Measurements from ENCODE around the gene BCL2L11. TPM values are rescaled to one million over a fixed set of nuclear protein-coding genes. Genes with fewer than 3 reads are reported as not detected.

The BCL2L11 gene
- total and polyA plus RNA-seq, 9 of the 15 experiments (the other 6 are each of a cell fraction or from before 2014, with no cell fraction given): 2.2 to 18.8 (median 5.0) TPM

DNA sequence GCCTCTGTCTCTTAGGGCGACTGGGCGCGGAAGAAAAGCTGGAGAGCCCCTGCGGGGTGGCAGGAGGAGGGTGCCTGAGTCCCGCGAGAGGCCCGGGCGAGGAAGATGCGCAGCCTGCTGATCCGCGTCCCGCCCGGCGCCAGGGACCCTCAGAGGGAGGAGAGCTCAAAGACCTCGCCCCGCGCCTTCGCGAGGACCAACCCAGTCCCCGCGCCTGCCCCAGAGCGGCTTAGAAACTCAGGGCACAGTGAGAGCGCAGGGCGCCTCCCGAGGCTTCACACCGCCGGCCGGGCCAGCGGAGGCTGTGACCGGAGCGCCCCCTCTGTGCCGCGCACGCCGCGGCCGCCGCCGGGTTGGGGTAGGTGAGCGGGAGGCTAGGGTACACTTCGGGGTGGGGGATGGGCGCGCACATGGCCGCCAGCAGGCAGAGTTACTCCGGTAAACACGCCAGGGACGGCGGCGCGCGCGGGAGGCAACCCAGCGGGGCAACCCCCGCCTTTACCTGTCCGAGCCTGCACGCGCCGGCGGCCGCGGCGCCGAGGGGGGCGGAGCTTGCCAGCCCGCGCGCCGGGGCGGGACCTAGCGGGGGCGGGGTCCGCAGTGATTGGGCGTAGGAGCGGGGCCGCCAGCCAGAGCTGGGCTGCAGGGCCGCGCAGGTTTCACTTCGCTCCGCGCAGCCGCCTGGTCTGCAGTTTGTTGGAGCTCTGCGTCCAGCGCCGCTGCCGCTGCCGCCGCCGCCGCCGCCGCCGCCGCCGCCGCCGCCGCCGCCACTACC is at the start of gene BCL2L11 (continued):
- no peak for TF ChIP-seq MYBL2 (IDR thresholded peaks at IDR 0.05; ENCODE audit: low read depth)
- no peak for TF ChIP-seq MYBL2 (CRISPR knock-in tag; IDR thresholded peaks at IDR 0.05; ENCODE audit: borderline replicate concordance)
- no peak for TF ChIP-seq SRSF9 (IDR thresholded peaks at IDR 0.05; ENCODE audit: borderline replicate concordance, low read depth, low read length)
- peak; percentile 83 for TF ChIP-seq KDM5B (IDR thresholded peaks at IDR 0.05; ENCODE audit: insufficient replicate concordance, low read depth, low read length)
- peak; percentile 70 for TF ChIP-seq RBM25 (IDR thresholded peaks at IDR 0.05; ENCODE audit: low read depth, low read length, severe bottlenecking)
- TF ChIP-seq POLR2H (tag; IDR thresholded peaks at IDR 0.05; ENCODE audit: low read depth): peak; percentile 92
- TF ChIP-seq, protein P1, sequence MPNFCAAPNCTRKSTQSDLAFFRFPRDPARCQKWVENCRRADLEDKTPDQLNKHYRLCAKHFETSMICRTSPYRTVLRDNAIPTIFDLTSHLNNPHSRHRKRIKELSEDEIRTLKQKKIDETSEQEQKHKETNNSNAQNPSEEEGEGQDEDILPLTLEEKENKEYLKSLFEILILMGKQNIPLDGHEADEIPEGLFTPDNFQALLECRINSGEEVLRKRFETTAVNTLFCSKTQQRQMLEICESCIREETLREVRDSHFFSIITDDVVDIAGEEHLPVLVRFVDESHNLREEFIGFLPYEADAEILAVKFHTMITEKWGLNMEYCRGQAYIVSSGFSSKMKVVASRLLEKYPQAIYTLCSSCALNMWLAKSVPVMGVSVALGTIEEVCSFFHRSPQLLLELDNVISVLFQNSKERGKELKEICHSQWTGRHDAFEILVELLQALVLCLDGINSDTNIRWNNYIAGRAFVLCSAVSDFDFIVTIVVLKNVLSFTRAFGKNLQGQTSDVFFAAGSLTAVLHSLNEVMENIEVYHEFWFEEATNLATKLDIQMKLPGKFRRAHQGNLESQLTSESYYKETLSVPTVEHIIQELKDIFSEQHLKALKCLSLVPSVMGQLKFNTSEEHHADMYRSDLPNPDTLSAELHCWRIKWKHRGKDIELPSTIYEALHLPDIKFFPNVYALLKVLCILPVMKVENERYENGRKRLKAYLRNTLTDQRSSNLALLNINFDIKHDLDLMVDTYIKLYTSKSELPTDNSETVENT (CRISPR knock-in tag; IDR thresholded peaks at IDR 0.05): no peak; the same call in none of the 2 replicates
- TF ChIP-seq E2F5 (CRISPR knock-in tag; IDR thresholded peaks at IDR 0.05): 0 out of 2 replicates have a peak, but pooled peaks have one; percentile 29
- no peak for TF ChIP-seq CREB1 (IDR thresholded peaks at IDR 0.05)
- peak; percentile 57; the same call in 1 of the 2 replicates for TF ChIP-seq CREB1 (CRISPR knock-in tag; IDR thresholded peaks at IDR 0.05)
- TF ChIP-seq HMGN3 (IDR thresholded peaks at IDR 0.05; ENCODE audit: borderline replicate concordance, extremely low read depth, insufficient read length, low read depth, low read length): peak; percentile 92
- no peak for TF ChIP-seq ZNF717 (CRISPR knock-in tag; IDR thresholded peaks at IDR 0.05)
- no peak for TF ChIP-seq STAT5B (CRISPR knock-in tag; IDR thresholded peaks at IDR 0.05)
- no peak for TF ChIP-seq ELF1 (tag; IDR thresholded peaks at IDR 0.05)
- peak; percentile 97 for TF ChIP-seq TBP (optimal IDR thresholded peaks at IDR 0.05; ENCODE audit: low read depth, low read length)
- TF ChIP-seq HCFC1 (IDR thresholded peaks at IDR 0.05; ENCODE audit: low read depth, low read length): peak; percentile 35
- TF ChIP-seq CXXC5 (CRISPR knock-in tag; IDR thresholded peaks at IDR 0.05): peak; percentile 91
- no peak; the same call in 1 of the 2 replicates for TF ChIP-seq HNRNPL (IDR thresholded peaks at IDR 0.05; ENCODE audit: low read depth, low read length)
- TF ChIP-seq ELF2 (CRISPR knock-in tag; IDR thresholded peaks at IDR 0.05): no peak
- no peak for TF ChIP-seq ARID3A (IDR thresholded peaks at IDR 0.05; ENCODE audit: borderline replicate concordance, low read depth, low read length)
- TF ChIP-seq ZNF347 (CRISPR knock-in tag; IDR thresholded peaks at IDR 0.05; ENCODE audit: low read depth): no peak
- no peak for TF ChIP-seq ZFP30 (CRISPR knock-in tag; IDR thresholded peaks at IDR 0.05; ENCODE audit: borderline replicate concordance)
- TF ChIP-seq MYNN (IDR thresholded peaks at IDR 0.05): no peak
- no peak for TF ChIP-seq MYNN (CRISPR knock-in tag; IDR thresholded peaks at IDR 0.05)
- TF ChIP-seq NUFIP1 (IDR thresholded peaks at IDR 0.05; ENCODE audit: partially characterized antibody): no peak
- no peak for TF ChIP-seq MCM5 (IDR thresholded peaks at IDR 0.05; ENCODE audit: low read depth)
